Stimulated activated CD4-positive, alpha-beta T cell treated with anti-CD3 and anti-CD28 coated beads, Interleukin-2, amount 100 ng/mL, for 4 hours (primary cell): ENCODE results near the gene IFNA8.
"Not testable (repeated sequence)": the region's sequence is repeated elsewhere in the genome, so short reads cannot be mapped to it uniquely, and the experiment has no call there.

Experiments used
- DNase-seq: peaks from one replicate; pipeline ENCODE4 v3.0.0-alpha.2; 2020; ENCODE audit warnings: low read depth

Gene IFNA8

GRCh38 chr9:21429191-21429590 is 20.3 kb downstream of the IFNA8 start:
- DNase-seq = no peak

GRCh38 chr9:21432672-21433425 is 23.9 kb downstream of the IFNA8 start:
- DNase-seq = no peak

GRCh38 chr9:21434202-21435014 is 25.5 kb downstream of the IFNA8 start:
- DNase-seq = peak; percentile 31

GRCh38 chr9:21435015-21435383 is 26.1 kb downstream of the IFNA8 start:
- not testable (repeated sequence) for DNase-seq

- DNase-seq = no peak
Measured at GRCh38 chr9:21440139-21440538, 31.2 kb downstream of the IFNA8 start, which contains the start of gene IFNA1. Gene IFNA1 (plus strand): TSS chr9:21440439. CDS start chr9:21440508, 69 bp downstream.

- no peak for DNase-seq
Measured at GRCh38 chr9:21443849-21444625, 35.1 kb downstream of the IFNA8 start.

- not testable (repeated sequence) for DNase-seq
Measured at GRCh38 chr9:21449312-21449711, 40.4 kb downstream of the IFNA8 start.

GRCh38 chr9:21450733-21451394 is 41.9 kb downstream of the IFNA8 start:
- DNase-seq = no peak

GRCh38 chr9:21452681-21453080 is 43.8 kb downstream of the IFNA8 start:
- DNase-seq = no peak

GRCh38 chr9:21454149-21454548 is 45.2 kb downstream of the IFNA8 start:
- DNase-seq = no peak

GRCh38 chr9:21455320-21455719 is 46.4 kb downstream of the IFNA8 start:
- DNase-seq = no peak
